Measurements from ENCODE around the gene MTUS2. TPM values are rescaled to one million over a fixed set of nuclear protein-coding genes. Genes with fewer than 3 reads are reported as not detected.

Gene MTUS2
- total and polyA plus RNA-seq, 10 of the 15 experiments (the other 5 are each of a cell fraction or from before 2014, with no cell fraction given) = under 0.01 to 0.05 (median 0.02) TPM; not detected in 6

GRCh38 chr13:29472332-29472961, 652.3 kb downstream of the MTUS2 start (continued):
- TF ChIP-seq SMARCA5 (IDR thresholded peaks at IDR 0.05) (0 out of 2 replicates have a peak, but pooled peaks have one; percentile 50), ZBED1 (IDR thresholded peaks at IDR 0.05; ENCODE audit: borderline replicate concordance) (no peak), ZZZ3 (IDR thresholded peaks at IDR 0.05; ENCODE audit: control insufficient read depth, insufficient read length, low read depth) (no peak), FOXK2 (IDR thresholded peaks at IDR 0.05) (no peak), RAD21 (IDR thresholded peaks at IDR 0.05; ENCODE audit: insufficient read depth, low read depth, low read length) (peak; percentile 63), POU2F2 (IDR thresholded peaks at IDR 0.05; ENCODE audit: borderline replicate concordance, low read depth, low read length) (no peak), SREBF1 (IDR thresholded peaks at IDR 0.05; ENCODE audit: low read length) (no peak), ZBTB4 (CRISPR knock-in tag; IDR thresholded peaks at IDR 0.05) (no peak), ASH2L (IDR thresholded peaks at IDR 0.05; ENCODE audit: borderline replicate concordance, low read depth) (no peak), NFIC (IDR thresholded peaks at IDR 0.05; ENCODE audit: low read depth, low read length) (no peak), YY1 (IDR thresholded peaks at IDR 0.05; ENCODE audit: low read depth, low read length) (0 out of 2 replicates have a peak, but pooled peaks have one; percentile 44), CEBPB (IDR thresholded peaks at IDR 0.05; ENCODE audit: borderline replicate concordance in 1 of 2, low read depth in 2 of 2, low read length in 2 of 2) (no peak)
- TF ChIP-seq, protein P1, sequence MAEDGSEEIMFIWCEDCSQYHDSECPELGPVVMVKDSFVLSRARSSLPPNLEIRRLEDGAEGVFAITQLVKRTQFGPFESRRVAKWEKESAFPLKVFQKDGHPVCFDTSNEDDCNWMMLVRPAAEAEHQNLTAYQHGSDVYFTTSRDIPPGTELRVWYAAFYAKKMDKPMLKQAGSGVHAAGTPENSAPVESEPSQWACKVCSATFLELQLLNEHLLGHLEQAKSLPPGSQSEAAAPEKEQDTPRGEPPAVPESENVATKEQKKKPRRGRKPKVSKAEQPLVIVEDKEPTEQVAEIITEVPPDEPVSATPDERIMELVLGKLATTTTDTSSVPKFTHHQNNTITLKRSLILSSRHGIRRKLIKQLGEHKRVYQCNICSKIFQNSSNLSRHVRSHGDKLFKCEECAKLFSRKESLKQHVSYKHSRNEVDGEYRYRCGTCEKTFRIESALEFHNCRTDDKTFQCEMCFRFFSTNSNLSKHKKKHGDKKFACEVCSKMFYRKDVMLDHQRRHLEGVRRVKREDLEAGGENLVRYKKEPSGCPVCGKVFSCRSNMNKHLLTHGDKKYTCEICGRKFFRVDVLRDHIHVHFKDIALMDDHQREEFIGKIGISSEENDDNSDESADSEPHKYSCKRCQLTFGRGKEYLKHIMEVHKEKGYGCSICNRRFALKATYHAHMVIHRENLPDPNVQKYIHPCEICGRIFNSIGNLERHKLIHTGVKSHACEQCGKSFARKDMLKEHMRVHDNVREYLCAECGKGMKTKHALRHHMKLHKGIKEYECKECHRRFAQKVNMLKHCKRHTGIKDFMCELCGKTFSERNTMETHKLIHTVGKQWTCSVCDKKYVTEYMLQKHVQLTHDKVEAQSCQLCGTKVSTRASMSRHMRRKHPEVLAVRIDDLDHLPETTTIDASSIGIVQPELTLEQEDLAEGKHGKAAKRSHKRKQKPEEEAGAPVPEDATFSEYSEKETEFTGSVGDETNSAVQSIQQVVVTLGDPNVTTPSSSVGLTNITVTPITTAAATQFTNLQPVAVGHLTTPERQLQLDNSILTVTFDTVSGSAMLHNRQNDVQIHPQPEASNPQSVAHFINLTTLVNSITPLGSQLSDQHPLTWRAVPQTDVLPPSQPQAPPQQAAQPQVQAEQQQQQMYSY (CRISPR knock-in tag; IDR thresholded peaks at IDR 0.05) = no peak
